Measurements from ENCODE around the gene RERE. TPM values are rescaled to one million over a fixed set of nuclear protein-coding genes. Genes with fewer than 3 reads are reported as not detected.
"Not testable (repeated sequence)": the region's sequence is repeated elsewhere in the genome, so short reads cannot be mapped to it uniquely, and the experiment has no call there.

The RERE gene
- total RNA-seq, 1 experiment from 2014 or later: 20.0 TPM

- peak; percentile 96 for DNase-seq (ENCODE audit: low read depth, low spot score)
- in situ Hi-C loops (cut with HindIII; ENCODE audit: low pct_unique_long_range_greater_than_20kb, low sequenced_read_pairs): no loop called here
Observed at GRCh38 chr1:8712413-8713231, 104.8 kb downstream of the RERE start.

DNA sequence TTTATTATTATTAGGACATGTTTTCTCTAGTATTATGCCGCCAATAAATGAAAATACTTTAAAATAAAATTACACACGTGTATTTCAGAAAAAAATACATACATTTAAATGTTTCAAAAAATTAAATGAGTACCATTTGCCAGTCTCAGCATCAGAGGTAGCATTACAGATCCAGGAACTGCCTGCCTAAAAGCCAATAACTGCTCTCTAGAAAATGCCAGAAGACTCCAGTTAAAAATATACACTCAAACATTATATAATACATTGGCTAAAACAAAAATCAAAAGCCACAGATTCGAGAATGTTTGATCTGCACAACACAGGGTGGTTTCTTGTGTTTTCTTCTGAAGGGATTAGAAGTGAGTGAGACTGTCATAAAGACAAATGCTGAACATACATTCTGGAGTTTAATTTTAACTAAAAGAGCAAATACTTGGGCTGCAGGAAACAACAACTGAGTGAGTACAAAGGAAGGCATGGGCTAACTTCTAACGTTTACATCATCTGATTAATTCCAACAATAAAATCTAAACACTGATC lies 105.5 kb downstream of the RERE start:
- in situ Hi-C loops (cut with HindIII; ENCODE audit: low pct_unique_long_range_greater_than_20kb, low sequenced_read_pairs): no loop called here
- no peak for DNase-seq (ENCODE audit: low read depth, low spot score)

GRCh38 chr1:8711151-8711550 lies 106.3 kb downstream of the RERE start:
- in situ Hi-C loops (cut with HindIII; ENCODE audit: low pct_unique_long_range_greater_than_20kb, low sequenced_read_pairs): no loop called here

GRCh38 chr1:8708259-8708658 lies 109.2 kb downstream of the RERE start:
- DNase-seq (ENCODE audit: low read depth, low spot score): no peak
- in situ Hi-C loops (cut with HindIII; ENCODE audit: low pct_unique_long_range_greater_than_20kb, low sequenced_read_pairs): no loop called here

More at GRCh38 chr1:8711151-8711550, 106.3 kb downstream of the RERE start:
- DNase-seq (ENCODE audit: low read depth, low spot score): no peak

DNA sequence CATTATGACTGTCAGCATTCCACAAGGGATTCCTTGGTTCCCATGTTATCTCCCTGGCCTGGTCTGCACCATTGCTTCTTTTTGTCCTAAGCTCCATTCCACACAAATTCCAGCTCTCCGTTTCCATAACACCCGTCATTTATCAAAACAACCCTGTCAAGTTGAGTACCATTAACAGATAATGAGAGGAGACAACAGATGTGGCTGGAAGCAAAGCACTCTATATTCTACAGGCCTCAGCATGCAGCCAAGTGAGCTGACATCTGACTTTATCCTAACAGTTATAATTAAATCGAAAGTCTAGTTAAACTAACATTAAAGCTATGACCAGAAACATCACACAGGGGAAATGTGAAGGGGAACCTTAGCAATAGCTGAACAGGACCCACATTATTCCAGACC lies 110.4 kb downstream of the RERE start:
- DNase-seq (ENCODE audit: low read depth, low spot score): no peak
- in situ Hi-C loops (cut with HindIII; ENCODE audit: low pct_unique_long_range_greater_than_20kb, low sequenced_read_pairs): no loop called here

DNA sequence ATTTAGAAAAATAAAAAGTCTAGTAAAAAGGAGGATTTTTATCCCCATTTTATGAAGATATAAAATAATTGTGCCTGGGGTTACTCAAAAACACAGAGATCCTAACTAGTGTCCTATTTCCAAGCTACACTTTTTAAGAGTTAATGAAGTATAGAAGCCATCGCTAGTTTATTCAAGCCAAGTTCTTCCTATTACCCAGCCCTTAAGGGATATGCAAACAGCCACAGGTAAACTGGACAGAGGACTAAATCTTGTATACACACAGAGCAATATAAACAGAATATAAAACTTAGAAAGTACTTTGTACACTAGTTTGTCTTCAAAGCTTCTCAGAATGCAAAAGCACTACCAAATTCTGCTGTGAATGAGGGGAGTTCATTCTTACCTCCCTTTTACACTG lies 111.1 kb downstream of the RERE start:
- no peak for DNase-seq (ENCODE audit: low read depth, low spot score)
- in situ Hi-C loops (cut with HindIII; ENCODE audit: low pct_unique_long_range_greater_than_20kb, low sequenced_read_pairs): no loop called here

- in situ Hi-C loops (cut with HindIII; ENCODE audit: low pct_unique_long_range_greater_than_20kb, low sequenced_read_pairs): no loop called here
- no peak for DNase-seq (ENCODE audit: low read depth, low spot score)
Observed at GRCh38 chr1:8704866-8705506, 112.5 kb downstream of the RERE start.

GRCh38 chr1:8702850-8703810 lies 114.3 kb downstream of the RERE start:
- in situ Hi-C loops (cut with HindIII; ENCODE audit: low pct_unique_long_range_greater_than_20kb, low sequenced_read_pairs): no loop called here
- DNase-seq (ENCODE audit: low read depth, low spot score): peak; percentile 95

DNA sequence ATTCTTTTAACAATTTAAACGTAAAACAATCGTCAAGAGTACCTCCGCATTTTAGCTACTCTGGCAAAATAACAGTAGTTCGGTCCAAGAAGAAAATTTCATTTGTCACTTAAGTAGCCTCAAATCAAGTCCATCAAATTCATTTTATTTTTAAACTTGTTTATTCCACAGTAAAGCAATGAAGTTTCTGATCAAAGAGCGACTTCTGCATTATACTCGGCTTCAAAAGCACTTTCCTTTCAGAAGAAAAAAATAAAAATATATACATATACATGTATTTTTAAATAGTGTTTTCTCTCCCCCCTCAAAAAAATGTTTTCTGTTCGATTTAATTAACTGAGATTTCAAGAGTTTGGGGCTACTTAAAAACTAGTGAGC lies 115.0 kb downstream of the RERE start:
- in situ Hi-C loops (cut with HindIII; ENCODE audit: low pct_unique_long_range_greater_than_20kb, low sequenced_read_pairs): no loop called here
- no peak for DNase-seq (ENCODE audit: low read depth, low spot score)

- DNase-seq (ENCODE audit: low read depth, low spot score): no peak
- in situ Hi-C loops (cut with HindIII; ENCODE audit: low pct_unique_long_range_greater_than_20kb, low sequenced_read_pairs): no loop called here
Observed at GRCh38 chr1:8701794-8702471, 115.5 kb downstream of the RERE start.

GRCh38 chr1:8699679-8700078 lies 117.8 kb downstream of the RERE start:
- in situ Hi-C loops (cut with HindIII; ENCODE audit: low pct_unique_long_range_greater_than_20kb, low sequenced_read_pairs): no loop called here
- no peak for DNase-seq (ENCODE audit: low read depth, low spot score)

DNA sequence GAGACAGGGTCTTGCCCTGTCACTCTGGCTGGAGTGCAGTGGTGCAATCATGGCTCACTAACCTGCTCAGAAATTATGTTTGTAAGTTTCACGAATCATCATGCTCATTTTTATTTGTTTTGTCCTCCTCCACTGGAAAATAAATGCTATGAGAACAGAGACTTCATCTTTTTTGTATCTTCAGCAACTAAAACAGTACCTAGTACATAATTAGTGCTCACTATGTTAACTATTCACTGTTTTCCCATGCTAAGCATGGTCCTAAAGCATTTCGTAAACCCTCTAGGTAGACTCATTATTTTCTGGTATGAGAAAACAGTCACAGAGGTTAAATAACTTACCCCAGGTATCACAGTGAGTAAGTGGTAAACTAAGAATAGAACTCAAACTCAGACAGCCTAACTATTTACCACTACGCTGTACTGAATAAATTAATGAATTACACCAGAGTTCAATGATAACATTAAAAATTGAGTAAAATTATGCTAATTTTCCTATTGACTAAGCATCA lies 118.4 kb downstream of the RERE start:
- in situ Hi-C loops (cut with HindIII; ENCODE audit: low pct_unique_long_range_greater_than_20kb, low sequenced_read_pairs): no loop called here
- DNase-seq (ENCODE audit: low read depth, low spot score): no peak

GRCh38 chr1:8698012-8698630 lies 119.3 kb downstream of the RERE start:
- no peak for DNase-seq (ENCODE audit: low read depth, low spot score)
- in situ Hi-C loops (cut with HindIII; ENCODE audit: low pct_unique_long_range_greater_than_20kb, low sequenced_read_pairs): no loop called here

DNA sequence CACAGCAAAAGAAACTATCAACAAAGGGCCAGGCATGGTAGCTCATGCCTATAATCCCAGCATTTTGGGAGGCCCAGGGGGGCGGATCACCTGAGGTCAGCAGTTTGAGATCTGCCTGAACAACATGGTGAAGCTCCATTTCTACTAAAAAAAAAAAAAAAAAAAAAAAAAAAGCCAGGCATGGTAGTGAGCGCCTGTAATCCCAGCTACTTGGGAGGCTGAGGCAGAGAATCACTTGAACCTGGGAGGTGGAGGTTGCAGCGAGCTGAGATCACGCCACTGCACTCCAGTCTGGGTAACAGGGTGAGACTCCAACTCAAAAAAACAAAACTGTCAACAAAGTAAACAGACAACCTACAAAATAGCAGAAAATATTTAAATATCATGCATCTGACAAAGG lies 122.0 kb downstream of the RERE start:
- in situ Hi-C loops (cut with HindIII; ENCODE audit: low pct_unique_long_range_greater_than_20kb, low sequenced_read_pairs): not testable (repeated sequence)

DNA sequence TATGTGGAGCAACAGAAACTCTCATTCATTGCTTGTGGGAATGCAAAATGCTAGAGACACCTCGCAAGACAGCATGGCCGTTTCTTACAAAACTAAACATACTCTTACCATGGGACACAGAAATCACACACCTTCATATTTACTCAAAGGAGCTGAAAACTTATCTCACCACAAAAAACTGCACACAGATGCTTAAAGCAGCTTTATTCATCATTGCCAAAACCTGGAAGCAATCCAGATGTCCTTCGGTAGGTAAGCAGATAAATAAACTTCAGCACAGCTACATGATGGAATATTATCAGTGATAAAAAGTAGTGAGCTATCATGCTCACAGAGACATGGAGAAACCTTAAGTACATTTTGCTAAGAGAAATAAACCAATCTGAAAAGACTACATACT lies 124.3 kb downstream of the RERE start:
- no peak for DNase-seq (ENCODE audit: low read depth, low spot score)
- in situ Hi-C loops (cut with HindIII; ENCODE audit: low pct_unique_long_range_greater_than_20kb, low sequenced_read_pairs): no loop called here

More for the DNA sequence above, 122.0 kb downstream of the RERE start:
- DNase-seq (ENCODE audit: low read depth, low spot score): not testable (repeated sequence)

GRCh38 chr1:8691662-8692061 lies 125.8 kb downstream of the RERE start:
- in situ Hi-C loops (cut with HindIII; ENCODE audit: low pct_unique_long_range_greater_than_20kb, low sequenced_read_pairs): no loop called here
- DNase-seq (ENCODE audit: low read depth, low spot score): no peak

- in situ Hi-C loops (cut with HindIII; ENCODE audit: low pct_unique_long_range_greater_than_20kb, low sequenced_read_pairs): no loop called here
- DNase-seq (ENCODE audit: low read depth, low spot score): no peak
Observed at GRCh38 chr1:8690253-8690525, 127.3 kb downstream of the RERE start.
